Vagina (tissue), 2 donors: ENCODE data around the gene RAB12. TPM values are rescaled to one million over a fixed set of nuclear protein-coding genes. Genes with fewer than 3 reads are reported as not detected.
"Not testable (repeated sequence)": the region's sequence is repeated elsewhere in the genome, so short reads cannot be mapped to it uniquely, and the experiment has no call there.

Experiments
- DNase-seq, 2 donors: peaks; one replicate each; pipeline ENCODE4 v3.0.0-alpha.2; 2017; ENCODE audit errors: extremely low spot score in 2 of 2
- H3K27ac ChIP-seq: fragments of 200-600 bp; sonication (generic); one replicate; pipeline ENCODE4 v1.5.1; 2019
- H3K27me3 ChIP-seq: fragments of 200-600 bp; sonication (generic); one replicate; pipeline ENCODE4 v1.5.1; 2019
- H3K36me3 ChIP-seq, 2 donors: fragments of 200-600 bp; sonication (generic); one replicate each; pipeline ENCODE4 v1.5.1; 2017 to 2019
- H3K4me1 ChIP-seq: fragments of 200-600 bp; sonication (generic); one replicate; pipeline ENCODE4 v1.5.1; 2019
- H3K4me3 ChIP-seq, 2 donors: fragments of 200-600 bp; sonication (generic); 1 replicate in 1 of 2; 2 replicates in 1 of 2; pipeline ENCODE4 v1.5.1; 2016 to 2019
- H3K9me3 ChIP-seq: fragments of 200-600 bp; sonication (generic); one replicate; pipeline ENCODE4 v1.5.1; 2019
- CTCF ChIP-seq, 3 experiments: fragments of 450-650 bp in 2 of 3; fragments of 200-600 bp in 1 of 3; sonication (generic) in 1 of 3; IDR thresholded peaks; one replicate each; pipeline ENCODE4 v1.5.1; 2017 to 2019; ENCODE audit warnings: antibody characterized with exemption in 3 of 3, mild to moderate bottlenecking in 2 of 3, moderate library complexity in 2 of 3
- POLR2A ChIP-seq, 2 donors: fragments of 450-650 bp; IDR thresholded peaks; one replicate each; pipeline ENCODE4 v1.6.1; 2017; ENCODE audit warnings: antibody characterized with exemption in 2 of 2, mild to moderate bottlenecking in 2 of 2, moderate library complexity in 2 of 2
- POLR2AphosphoS5 ChIP-seq, 2 donors: sonication (generic); formaldehyde crosslinking; IDR thresholded peaks; one replicate each; pipeline ENCODE4 v1.9.0; 2017; ENCODE audit warnings: antibody characterized with exemption in 2 of 2, mild to moderate bottlenecking in 2 of 2, low read depth in 1 of 2; ENCODE audit not compliant: insufficient read depth in 1 of 2
- intact Hi-C: fragments of 100-400 bp; cut with DNase I; formaldehyde crosslinking; loops from one replicate; pipeline ENCODE4 v1.15.1; 2023
- total RNA-seq: library from RNA; depleted of rRNA; stranded (reverse); fragments of >200 nt; gene quantifications from one replicate; pipeline ENCODE4 v1.2.3, GENCODE V29; 2016

Gene RAB12
- total RNA-seq, 1 donor from 2014 or later: 35.8 TPM

DNA sequence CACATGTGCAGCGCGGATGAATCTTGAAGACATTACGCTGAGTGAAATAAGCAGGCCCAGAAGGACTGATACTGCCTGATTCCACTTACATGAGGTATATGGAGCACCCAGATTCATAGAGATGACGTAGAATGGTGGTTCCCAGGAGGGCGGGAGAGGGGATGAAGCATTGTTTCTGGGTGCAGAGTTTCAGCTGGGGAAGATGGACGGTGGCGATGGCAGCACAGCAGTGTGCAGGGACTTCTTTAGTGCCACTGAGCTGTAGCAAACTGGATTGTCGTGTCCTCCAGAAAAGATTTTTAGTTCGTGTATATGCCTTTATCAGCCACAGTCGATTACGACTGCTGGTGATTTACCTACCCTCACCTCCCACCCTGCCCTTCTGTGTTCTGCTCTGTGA lies 30.5 kb downstream of the RAB12 start:
- DNase-seq: no peak
- Histone ChIP-seq H3K4me1 (no peaks in the 10 kb centered on the region), H3K9me3 (no peaks in the 10 kb centered on the region), H3K4me3 (no peak overlapping the region), H3K36me3 (peaks cover 0 to 43% of the 10 kb centered on the region in 2 donors), H3K27me3 (no peaks in the 10 kb centered on the region), H3K27ac (no peak overlapping the region)
- intact Hi-C loops: no loop called here
- TF ChIP-seq CTCF (IDR thresholded peaks at IDR 0.05): no peak
- TF ChIP-seq POLR2AphosphoS5 (IDR thresholded peaks at IDR 0.05; ENCODE audit: insufficient read depth in 1 of 2, low read depth in 1 of 2): no peak
- TF ChIP-seq POLR2A (IDR thresholded peaks at IDR 0.05): no peak

DNA sequence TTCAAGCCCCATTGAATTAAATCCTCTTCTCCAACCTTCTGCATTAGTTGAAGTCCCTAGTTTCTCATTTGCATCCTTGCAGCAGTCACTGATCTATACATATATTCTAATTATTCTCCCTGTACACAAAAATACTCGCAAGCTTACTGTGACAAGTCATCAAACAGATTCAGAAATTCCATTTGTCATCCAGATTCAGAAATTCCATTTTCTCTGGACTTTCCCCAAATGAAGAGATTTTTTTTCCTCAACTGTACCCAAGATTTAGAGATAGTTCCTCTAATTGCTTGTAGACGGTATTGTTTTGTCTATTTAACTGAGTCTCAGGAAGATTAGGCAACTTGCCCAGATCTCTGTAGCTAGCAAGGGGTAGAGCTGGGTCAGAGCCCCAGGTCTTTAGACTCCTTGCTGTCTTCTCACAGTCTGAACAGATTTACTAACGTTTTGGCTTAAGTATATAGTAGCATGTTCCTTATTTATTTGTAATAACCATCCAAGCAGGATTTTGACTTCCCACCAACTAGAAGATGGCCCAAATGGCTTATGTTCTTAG lies 34.2 kb downstream of the RAB12 start:
- H3K27ac ChIP-seq: no peak overlapping the region
- H3K4me1 ChIP-seq: no peaks in the 10 kb centered on the region
- no peaks in the 10 kb centered on the region for H3K9me3 ChIP-seq
- DNase-seq: no peak
- no peaks in the 10 kb centered on the region for H3K27me3 ChIP-seq
- peaks cover 0 to 10% of the 10 kb centered on the region in 2 donors for H3K36me3 ChIP-seq
- intact Hi-C loops: no loop called here
- H3K4me3 ChIP-seq: no peak overlapping the region
- TF ChIP-seq POLR2AphosphoS5 (IDR thresholded peaks at IDR 0.05; ENCODE audit: insufficient read depth in 1 of 2, low read depth in 1 of 2): no peak

DNA sequence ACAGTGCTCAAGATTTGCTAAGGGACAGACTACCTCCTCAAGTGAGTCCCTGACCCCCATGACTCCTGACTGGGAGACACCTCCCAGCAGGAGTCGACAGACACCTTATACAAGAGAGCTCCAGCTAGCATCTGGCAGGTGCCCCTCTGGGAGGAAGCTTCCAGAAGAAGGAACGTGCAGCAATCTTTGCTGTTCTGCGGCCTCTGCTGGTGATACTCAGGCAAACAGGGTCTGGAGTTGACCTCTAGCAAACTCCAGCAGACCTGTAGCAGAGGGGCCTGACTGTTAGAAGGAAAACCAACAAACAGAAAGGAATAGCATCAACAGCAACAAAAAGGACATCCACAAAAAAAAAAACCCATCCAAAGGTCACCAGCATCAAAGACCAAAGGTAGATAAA lies 38.1 kb downstream of the RAB12 start:
- H3K9me3 ChIP-seq, H3K27me3 ChIP-seq, H3K27ac ChIP-seq, H3K4me3 ChIP-seq, H3K4me1 ChIP-seq, DNase-seq, intact Hi-C loops, H3K36me3 ChIP-seq: not testable (repeated sequence)

GRCh38 chr18:8651478-8652261 lies 42.4 kb downstream of the RAB12 start:
- not testable (repeated sequence) for H3K27me3 ChIP-seq, H3K4me1 ChIP-seq, H3K36me3 ChIP-seq, DNase-seq, H3K4me3 ChIP-seq, H3K9me3 ChIP-seq, H3K27ac ChIP-seq
- intact Hi-C loops: loop anchor here (10.0 kb wide), 1 partner anchor 333 kb away; no protein-coding TSS in a partner anchor

GRCh38 chr18:8654503-8655451 lies 45.5 kb downstream of the RAB12 start:
- intact Hi-C loops: loop anchor here (10.0 kb wide), 1 partner anchor 330 kb away; no protein-coding TSS in a partner anchor
- DNase-seq: no peak
- no peaks in the 10 kb centered on the region for H3K36me3 ChIP-seq
- no peaks in the 10 kb centered on the region for H3K9me3 ChIP-seq
- H3K4me1 ChIP-seq: no peaks in the 10 kb centered on the region
- no peaks in the 10 kb centered on the region for H3K27me3 ChIP-seq
- TF ChIP-seq POLR2AphosphoS5 (IDR thresholded peaks at IDR 0.05; ENCODE audit: insufficient read depth in 1 of 2, low read depth in 1 of 2) (no peak), POLR2A (IDR thresholded peaks at IDR 0.05) (no peak), CTCF (IDR thresholded peaks at IDR 0.05) (peak; percentile 37 to 80 (median 55))
- no peak overlapping the region for H3K27ac ChIP-seq
- no peak overlapping the region for H3K4me3 ChIP-seq

DNA sequence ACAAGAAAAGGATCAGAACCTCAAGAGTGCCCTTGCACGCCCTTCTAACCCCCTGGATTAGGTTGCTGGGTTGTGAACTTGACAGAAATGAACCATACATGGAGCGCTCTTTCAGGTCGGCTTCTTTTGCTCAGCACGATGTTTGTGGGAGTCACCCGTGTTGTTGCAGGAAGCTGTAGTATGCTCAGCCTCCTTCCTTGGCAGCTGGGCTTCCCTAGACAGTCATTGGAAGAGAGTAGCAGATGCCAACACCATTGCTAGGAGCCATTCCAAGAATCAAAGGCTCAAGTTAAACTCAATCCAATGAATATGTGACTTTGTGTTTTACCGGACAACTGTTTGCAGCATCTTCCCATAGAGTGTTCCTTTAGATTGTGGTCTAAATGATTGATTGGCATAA lies 47.0 kb downstream of the RAB12 start:
- no peak for TF ChIP-seq POLR2AphosphoS5 (IDR thresholded peaks at IDR 0.05; ENCODE audit: insufficient read depth in 1 of 2, low read depth in 1 of 2)
- no peak for TF ChIP-seq CTCF (IDR thresholded peaks at IDR 0.05)
- no peak for TF ChIP-seq POLR2A (IDR thresholded peaks at IDR 0.05)
- DNase-seq: no peak
- H3K4me3 ChIP-seq: no peak overlapping the region
- no peaks in the 10 kb centered on the region for H3K9me3 ChIP-seq
- no peaks in the 10 kb centered on the region for H3K36me3 ChIP-seq
- no peaks in the 10 kb centered on the region for H3K27me3 ChIP-seq
- no peaks in the 10 kb centered on the region for H3K4me1 ChIP-seq
- no peak overlapping the region for H3K27ac ChIP-seq
- intact Hi-C loops: loop anchor here (10.0 kb wide), 1 partner anchor 329 kb away; no protein-coding TSS in a partner anchor
